GM19372 (cell line): ENCODE data around the gene TXNRD3.

Source experiments
- ATAC-seq: cut with Tn5 transposase; IDR thresholded peaks from one replicate; pipeline ENCODE4 v1.9.1; 2021; ENCODE audit warnings: mild to moderate bottlenecking, low read depth, moderate library complexity; ENCODE audit not compliant: unreplicated experiment

The TXNRD3 gene

DNA sequence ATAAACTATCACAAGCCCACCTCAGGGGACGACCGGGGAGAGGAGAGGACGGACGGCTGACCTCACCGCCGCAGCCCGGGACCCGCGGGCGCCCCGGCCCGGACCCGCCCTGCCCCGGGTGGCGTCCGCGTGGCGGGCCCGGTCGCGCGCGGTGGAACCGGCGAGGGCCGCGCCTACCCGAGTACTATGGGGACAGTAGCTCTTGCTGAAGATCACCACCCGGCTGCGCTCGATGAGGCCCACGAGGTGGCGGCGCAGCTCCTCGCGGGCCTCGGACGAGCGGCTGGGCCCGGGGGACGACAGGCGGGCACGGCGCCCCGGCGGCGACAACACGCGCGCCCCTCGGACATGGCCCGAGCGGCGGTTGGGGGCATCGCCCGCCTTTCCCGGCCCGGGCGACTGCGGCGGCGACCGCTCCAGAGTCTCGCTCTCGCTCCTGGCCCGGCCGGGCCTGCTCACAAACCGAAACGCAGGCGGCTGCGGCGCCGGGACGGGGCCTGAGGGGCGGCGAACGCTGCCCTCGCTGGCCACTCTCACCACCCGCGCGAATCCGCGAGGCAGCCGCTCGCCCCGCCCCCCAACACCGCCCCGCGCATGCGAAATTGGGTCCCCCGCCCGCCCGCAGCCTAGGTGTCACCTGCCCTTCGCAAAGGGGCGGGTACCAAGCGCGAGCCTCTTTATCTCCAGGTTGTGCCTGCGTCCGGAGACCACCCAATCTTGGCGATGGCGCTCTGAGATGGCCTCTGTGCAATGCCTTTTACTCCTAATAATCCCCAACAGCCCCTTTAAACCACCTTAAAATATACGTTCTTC lies at the start of gene TXNRD3:
Gene TXNRD3 (minus strand): TSS at position 554 of the 813 bp plus-strand sequence.
- no peak for ATAC-seq

GRCh38 chr3:126703512-126704493 lies 48.9 kb upstream of the TXNRD3 start, which contains the start of gene CHCHD6:
CHCHD6 (plus strand) TSS chr3:126704240; CDS start chr3:126704313, 73 bp downstream.
- ATAC-seq, result peak; percentile 99

DNA sequence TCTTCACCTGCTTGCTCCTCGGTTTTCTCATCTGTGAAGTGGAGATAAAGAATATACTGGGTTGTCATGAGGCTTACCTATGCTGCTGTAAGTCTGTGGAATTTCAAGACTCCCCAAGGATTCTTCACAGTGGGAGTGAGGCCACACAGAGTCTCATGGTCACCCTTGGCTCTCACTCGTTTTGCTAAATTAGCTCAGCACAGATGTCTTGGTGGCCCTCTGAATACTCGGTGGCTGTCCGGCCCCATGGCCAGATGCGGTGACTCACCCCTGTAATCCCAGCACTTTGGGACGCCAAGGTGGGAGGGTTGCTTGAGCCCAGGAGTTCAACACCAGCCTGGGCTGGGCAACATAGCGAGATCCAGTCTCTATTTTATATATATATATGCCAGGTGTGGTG lies 44.1 kb upstream of the TXNRD3 start:
- no peak for ATAC-seq

- no peak for ATAC-seq
Measured at GRCh38 chr3:126696701-126697267, 41.9 kb upstream of the TXNRD3 start.

DNA sequence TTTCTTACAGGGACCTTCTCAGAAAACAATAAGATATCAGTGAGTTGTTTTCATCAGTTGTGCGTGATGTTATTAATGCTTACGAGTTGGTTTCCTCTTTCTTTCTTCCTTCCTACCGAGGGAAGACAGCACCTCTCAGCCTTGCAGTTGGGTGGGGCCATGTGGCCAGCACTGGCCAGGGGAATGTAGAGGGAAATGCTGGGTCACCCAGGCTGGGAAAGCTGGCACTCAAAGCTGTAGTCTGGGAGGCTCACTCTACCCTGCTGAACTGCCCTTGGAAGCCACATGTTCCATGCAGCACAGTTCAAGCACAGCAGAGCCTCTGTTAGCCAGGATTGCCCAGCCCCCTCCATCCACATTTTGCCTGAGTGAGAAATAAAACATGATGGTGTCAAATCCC lies 39.0 kb upstream of the TXNRD3 start:
- ATAC-seq, result no peak

DNA sequence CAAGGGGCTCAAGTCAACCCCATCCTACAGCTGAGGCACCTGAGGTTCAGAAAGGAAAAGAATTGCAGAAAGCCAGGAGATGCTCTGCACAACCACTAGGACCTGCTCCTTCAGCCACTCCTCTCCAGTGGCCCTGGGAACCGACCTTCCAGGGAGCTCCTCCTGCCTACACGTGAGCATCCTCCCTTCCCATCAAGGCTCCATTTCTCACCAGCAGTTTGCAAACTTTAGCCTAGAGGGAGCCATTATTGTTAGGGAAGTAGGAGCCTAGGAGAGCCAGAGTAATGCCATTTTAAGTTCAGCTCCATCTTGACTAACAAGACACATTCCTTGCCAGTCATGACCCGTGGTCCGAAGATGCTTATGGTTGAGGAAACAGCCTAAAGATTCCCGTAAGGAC lies 37.9 kb upstream of the TXNRD3 start:
- no peak for ATAC-seq

DNA sequence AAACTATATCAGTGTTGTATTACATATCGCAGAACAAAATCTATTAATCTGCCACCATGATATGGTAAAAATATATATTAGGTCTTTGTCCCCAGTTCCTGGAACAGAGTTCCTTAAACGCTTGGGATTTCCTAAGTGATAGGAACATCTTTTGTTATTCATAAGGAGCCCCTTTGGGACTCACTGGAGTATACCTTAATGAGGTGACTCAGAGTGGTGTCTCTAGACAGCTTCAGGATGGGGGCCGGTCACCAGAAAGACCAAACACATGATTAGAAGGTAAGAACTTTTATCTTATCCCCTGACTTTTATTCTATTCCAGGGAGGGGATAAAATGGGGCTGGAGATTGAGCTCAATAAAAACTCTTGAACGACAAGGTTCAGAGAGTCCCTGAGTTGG lies 36.8 kb upstream of the TXNRD3 start:
- no peak for ATAC-seq

- ATAC-seq, result no peak
Measured at GRCh38 chr3:126685493-126685892, 30.6 kb upstream of the TXNRD3 start.

DNA sequence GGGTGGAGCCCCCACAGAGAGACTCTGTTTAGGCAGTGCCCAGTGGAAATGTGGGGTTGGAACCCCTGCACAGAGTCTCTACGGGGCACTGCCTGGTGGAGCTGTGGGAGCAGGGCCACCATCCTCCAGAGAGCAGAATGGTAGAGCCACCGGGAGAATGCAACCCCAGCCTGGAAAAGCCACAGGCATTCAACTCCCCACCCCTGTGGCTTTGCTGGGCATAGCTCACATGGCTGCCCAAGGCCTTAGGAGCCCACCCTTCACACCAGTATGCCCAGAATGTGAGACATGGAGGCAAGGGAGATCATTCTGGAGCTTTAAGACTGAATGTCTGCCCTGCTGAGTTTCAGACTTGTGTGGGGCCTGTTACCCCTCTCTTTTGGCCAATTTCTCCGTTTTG lies 30.1 kb upstream of the TXNRD3 start:
- ATAC-seq, result no peak

GRCh38 chr3:126684218-126684751 lies 29.4 kb upstream of the TXNRD3 start:
- no peak for ATAC-seq

- no peak for ATAC-seq
Measured at GRCh38 chr3:126683069-126683468, 28.1 kb upstream of the TXNRD3 start.

DNA sequence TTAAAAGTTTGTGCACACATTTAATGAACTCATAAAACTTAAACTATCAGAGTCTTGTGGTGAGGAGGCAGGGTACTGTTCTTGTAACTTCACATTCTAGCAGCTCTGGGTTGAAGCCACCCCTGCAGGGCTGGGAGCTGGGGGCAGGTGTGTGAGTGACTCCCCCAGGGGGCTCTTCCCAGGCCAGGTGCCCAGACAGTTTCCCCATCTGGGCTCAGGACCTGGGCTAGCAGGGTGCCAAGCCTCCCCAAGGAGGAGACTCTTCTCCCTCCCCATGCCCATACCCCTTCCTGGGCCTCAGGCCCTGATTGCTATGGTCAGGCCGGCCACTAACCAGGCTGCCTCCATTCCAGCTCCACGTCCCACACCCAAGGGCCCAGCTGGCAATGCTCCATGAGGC lies 27.1 kb upstream of the TXNRD3 start:
- no peak for ATAC-seq

- no peak for ATAC-seq
Measured at GRCh38 chr3:126680667-126681055, 25.7 kb upstream of the TXNRD3 start.

- no peak for ATAC-seq
Measured at GRCh38 chr3:126679831-126680666, 25.1 kb upstream of the TXNRD3 start.

DNA sequence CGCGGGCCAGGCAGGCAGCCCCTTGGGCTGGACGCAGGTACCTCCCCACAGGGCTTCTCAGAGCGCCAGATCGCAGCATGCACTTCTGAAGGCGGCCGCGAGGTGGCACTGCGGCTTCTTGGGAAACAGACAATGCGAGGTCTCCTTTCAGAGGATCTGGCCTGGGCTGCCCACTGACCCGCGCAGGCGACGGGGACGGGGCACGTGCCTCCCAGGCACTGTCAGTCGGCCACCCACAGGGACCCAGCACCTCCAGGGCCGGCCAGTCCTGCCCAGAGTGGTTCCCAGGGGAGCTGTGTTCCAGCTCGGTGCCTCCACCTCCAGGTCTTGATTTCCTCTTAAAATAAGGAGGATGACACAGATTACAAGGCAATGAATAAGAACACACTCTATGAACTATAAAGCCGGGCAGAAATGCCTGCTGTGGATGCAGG lies 24.4 kb upstream of the TXNRD3 start:
- ATAC-seq, result no peak

- no peak for ATAC-seq
Measured at GRCh38 chr3:126678693-126679317, 23.9 kb upstream of the TXNRD3 start.

- no peak for ATAC-seq
Measured at GRCh38 chr3:126677862-126678503, 23.1 kb upstream of the TXNRD3 start.

DNA sequence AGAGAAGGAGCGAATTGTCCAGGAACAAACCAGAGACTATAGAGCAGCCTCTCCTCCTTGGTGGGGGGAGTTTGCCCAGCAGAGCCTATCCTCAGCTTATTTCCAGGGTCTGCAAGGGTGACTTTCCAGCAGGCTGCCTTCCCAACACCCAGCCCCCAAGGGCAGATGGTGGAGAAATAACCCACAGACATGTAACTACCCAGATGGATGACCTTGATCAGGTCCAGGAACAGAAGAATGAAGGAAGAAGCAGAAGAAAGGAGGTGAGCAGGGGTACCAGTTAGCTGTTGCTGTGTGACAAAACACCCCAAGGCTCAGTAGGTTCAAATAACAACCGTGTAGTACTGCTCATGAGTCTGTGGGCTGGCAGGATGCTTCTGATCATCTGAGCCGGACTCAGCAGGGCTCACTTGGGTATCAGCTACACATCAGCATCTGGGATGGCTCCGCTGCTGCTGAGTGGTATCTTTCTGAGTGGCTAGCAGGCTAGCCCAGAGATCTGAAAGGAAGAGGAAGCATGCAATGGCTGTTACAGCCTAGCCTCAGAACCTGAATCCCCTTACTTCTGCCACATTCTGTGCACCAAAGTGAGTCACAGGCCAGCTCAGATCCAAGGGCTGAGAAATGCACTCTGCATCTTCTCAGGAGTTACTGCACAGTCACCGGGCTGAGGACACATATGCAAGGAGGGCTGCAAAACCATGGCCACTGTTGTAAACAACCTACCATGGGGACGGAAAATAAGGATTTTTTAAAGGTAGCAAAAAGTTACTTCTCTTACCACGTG lies 22.2 kb upstream of the TXNRD3 start:
- no peak for ATAC-seq
